Adrenal gland (tissue), 5 donors: Measurements from ENCODE around the gene CACNA1E.

ENCODE experiments used
- CTCF ChIP-seq, 6 experiments: fragments of 450-650 bp in 4 of 6; fragments of 200-600 bp in 2 of 6; sonication (generic) in 1 of 6; IDR thresholded peaks; 1 replicate in 5 of 6; 2 replicates in 1 of 6; pipeline versions ENCODE4 v1.5.1 to v1.8.0; 2016 to 2021; ENCODE audit warnings: antibody characterized with exemption in 6 of 6, mild to moderate bottlenecking in 2 of 6, moderate library complexity in 1 of 6
- POLR2A ChIP-seq, 2 donors: fragments of 450-650 bp; IDR thresholded peaks; one replicate each; pipeline ENCODE4 v1.6.1; 2017; ENCODE audit warnings: antibody characterized with exemption in 2 of 2, mild to moderate bottlenecking in 2 of 2, moderate library complexity in 1 of 2
- donor health status: DM: no; HTN: no; CAD: no.

GRCh38 chr1:181806746-181807145 is 323.4 kb downstream of the CACNA1E start:
- TF ChIP-seq CTCF (IDR thresholded peaks at IDR 0.05) (no peak), POLR2A (IDR thresholded peaks at IDR 0.05) (no peak)
